Muscle of leg (tissue), 11 donors: ENCODE results near the gene HM13. TPM values are rescaled to one million over a fixed set of nuclear protein-coding genes. Genes with fewer than 3 reads are reported as not detected.
"Not testable (repeated sequence)": the region's sequence is repeated elsewhere in the genome, so short reads cannot be mapped to it uniquely, and the experiment has no call there.

Source experiments
- DNase-seq: peaks from one replicate; pipeline ENCODE4 v3.0.0; 2013
- H3K27ac ChIP-seq: one replicate; pipeline ENCODE4 v1.5.1; 2013; ENCODE audit warnings: mild to moderate bottlenecking, low read length, control low read depth
- H3K27me3 ChIP-seq: one replicate; pipeline ENCODE4 v1.6.1; 2013; ENCODE audit warnings: low read length; ENCODE audit not compliant: control insufficient read depth, insufficient read depth
- H3K36me3 ChIP-seq: one replicate; pipeline ENCODE4 v1.6.1; 2013; ENCODE audit warnings: low read length; ENCODE audit not compliant: control insufficient read depth, insufficient read depth
- H3K4me1 ChIP-seq: one replicate; pipeline ENCODE4 v1.6.1; 2013; ENCODE audit warnings: low read length; ENCODE audit not compliant: control insufficient read depth, insufficient read depth
- H3K4me3 ChIP-seq: one replicate; pipeline ENCODE4 v1.5.1; 2013; ENCODE audit warnings: low read length, control low read depth
- H3K9me3 ChIP-seq: replicated peaks from 2 replicates; pipeline ENCODE4 v1.6.1; 2013; ENCODE audit warnings: low read depth, low read length; ENCODE audit not compliant: control insufficient read depth
- WGBS: methylation state at CpG from one replicate; pipeline ENCODE4 v1.1.5; 2013; ENCODE audit warnings: missing lambda C conversion rate; ENCODE audit not compliant: insufficient coverage; 5-methylcytosine and 5-hydroxymethylcytosine counted together
- polyA plus RNA-seq, 8 donors: library from polyadenylated mRNA; unstranded; fragments of 120-200 nt; gene quantifications; one replicate each; pipeline versions ENCODE4 v1.2.1 to v1.2.3, GENCODE V29; 2013; ENCODE audit warnings: inconsistent platforms in 1 of 8, low replicate concordance in 1 of 8; ENCODE audit not compliant: insufficient read length in 8 of 8, insufficient read depth in 1 of 8
- total RNA-seq: library from RNA; stranded (reverse); fragments of 120-200 nt; gene quantifications from one replicate; pipeline ENCODE4 v1.2.4, GENCODE V29; 2013

Gene HM13
- total and polyA plus RNA-seq, 9 donors: 26.4 to 105 (median 78.5) TPM

GRCh38 chr20:31572701-31573554 lies 58.7 kb downstream of the HM13 start:
- Histone ChIP-seq H3K4me1 (peaks cover 41% of the 10 kb centered on the region), H3K27me3 (no peaks in the 10 kb centered on the region), H3K36me3 (peaks cover 26% of the 10 kb centered on the region), H3K27ac (peak overlapping the region; percentile 91), H3K9me3 (no peaks in the 10 kb centered on the region), H3K4me3 (peak overlapping the region; percentile 60)
- DNase-seq: peak; percentile 97
- WGBS: 2% methylated on average over 54 of the region's 63 CpGs

DNA sequence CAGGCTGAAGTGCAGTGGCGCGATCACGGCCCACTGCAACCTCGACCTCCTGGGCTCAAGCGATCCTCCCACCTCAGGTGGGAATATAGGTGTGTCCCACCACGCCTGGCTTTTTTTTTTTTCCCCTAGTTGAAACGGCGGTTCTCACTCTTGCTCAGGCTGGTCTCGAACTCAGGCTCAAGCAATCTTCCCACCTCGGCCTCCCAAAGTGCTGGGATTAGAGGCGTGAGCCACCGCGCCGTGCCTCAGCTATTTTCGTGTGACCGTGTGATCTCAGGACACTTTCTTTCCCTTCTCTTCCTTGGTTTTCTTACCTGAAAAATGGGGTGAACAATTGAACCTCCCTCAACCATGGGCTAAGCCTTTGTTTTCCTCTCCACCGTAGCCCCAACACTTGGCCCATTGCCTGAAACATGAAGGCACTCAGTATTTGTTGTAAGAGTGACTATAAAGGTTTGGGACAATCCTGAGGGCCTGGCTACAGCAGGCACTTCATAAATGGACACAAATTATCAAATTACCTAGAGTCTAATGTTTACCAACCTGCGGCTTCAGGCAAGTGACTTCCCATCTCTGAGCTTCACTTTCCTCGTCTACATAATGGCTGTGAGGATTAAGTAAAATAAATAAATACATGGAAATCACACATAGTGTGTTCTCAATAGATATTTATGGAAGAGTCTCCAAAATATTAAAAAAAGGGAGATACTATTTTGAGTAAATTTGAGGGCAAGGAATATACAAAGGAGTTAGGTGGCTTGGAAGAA lies 59.5 kb downstream of the HM13 start:
- peak overlapping the region; percentile 90 for H3K27ac ChIP-seq
- peaks cover 18% of the 10 kb centered on the region for H3K36me3 ChIP-seq
- no peak for DNase-seq
- H3K4me1 ChIP-seq: peaks cover 38% of the 10 kb centered on the region
- H3K9me3 ChIP-seq: no peaks in the 10 kb centered on the region
- H3K27me3 ChIP-seq: no peaks in the 10 kb centered on the region
- 46% methylated on average over 14 of the region's 19 CpGs for WGBS
- peak overlapping the region; percentile 60 for H3K4me3 ChIP-seq

DNA sequence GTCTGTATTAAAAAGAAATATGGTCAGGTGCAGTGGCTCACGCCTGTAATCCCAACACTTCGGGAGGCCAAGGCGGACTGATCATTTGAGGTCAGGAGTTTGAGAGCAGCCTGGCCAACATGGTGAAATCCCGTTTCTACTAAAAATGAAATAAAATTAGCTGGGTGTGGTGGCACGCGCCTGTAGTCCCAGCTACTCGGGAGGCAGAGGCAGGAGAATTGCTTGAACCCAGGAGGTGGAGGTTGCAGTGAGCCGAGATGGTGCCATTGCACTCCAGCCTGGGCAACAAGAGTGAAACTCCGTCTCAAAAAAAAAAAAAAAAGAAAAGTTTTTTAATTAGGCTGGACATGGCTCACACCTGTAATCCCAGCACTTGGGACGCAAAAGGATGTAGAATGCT lies 60.7 kb downstream of the HM13 start:
- not testable (repeated sequence) for H3K27me3 ChIP-seq, H3K9me3 ChIP-seq, H3K4me3 ChIP-seq, H3K27ac ChIP-seq, DNase-seq, H3K36me3 ChIP-seq
- 90% methylated on average over 8 of the region's 10 CpGs for WGBS
- H3K4me1 ChIP-seq: peaks cover 26% of the 10 kb centered on the region

GRCh38 chr20:31576751-31577150 lies 62.5 kb downstream of the HM13 start:
- no peaks in the 10 kb centered on the region for H3K27me3 ChIP-seq

DNA sequence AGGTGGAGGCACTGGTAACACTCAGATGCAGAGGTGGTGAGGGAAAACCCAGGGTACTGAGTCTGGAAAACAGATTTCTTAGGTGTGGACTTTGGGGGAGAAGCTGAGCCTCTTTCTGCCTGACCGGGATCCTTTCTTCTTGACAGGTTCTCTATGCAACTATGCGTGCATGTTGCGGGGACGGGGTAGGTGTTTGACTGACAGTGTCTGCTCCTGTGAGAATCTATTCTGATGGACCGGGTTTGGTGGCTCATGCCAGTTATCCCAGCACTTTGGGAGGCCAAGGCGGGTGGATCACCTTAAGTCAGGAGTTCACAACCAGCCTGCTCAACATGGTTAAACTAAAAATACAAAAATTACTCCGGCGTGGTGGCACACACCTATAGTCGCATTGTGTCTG lies 63.0 kb downstream of the HM13 start:
- DNase-seq: no peak
- Histone ChIP-seq H3K9me3 (no peaks in the 10 kb centered on the region), H3K4me1 (peaks cover 13% of the 10 kb centered on the region), H3K27me3 (no peaks in the 10 kb centered on the region), H3K27ac (no peak overlapping the region), H3K36me3 (no peaks in the 10 kb centered on the region), H3K4me3 (no peak overlapping the region)
- WGBS: 73% methylated on average over 5 of the region's 9 CpGs

More at GRCh38 chr20:31576751-31577150, 62.5 kb downstream of the HM13 start:
- no peak overlapping the region for H3K27ac ChIP-seq
- DNase-seq: no peak
- H3K4me3 ChIP-seq: no peak overlapping the region
- no peaks in the 10 kb centered on the region for H3K9me3 ChIP-seq
- peaks cover 16% of the 10 kb centered on the region for H3K4me1 ChIP-seq
- WGBS: 100% methylated on average over 1 of the region's 2 CpGs
- no peaks in the 10 kb centered on the region for H3K36me3 ChIP-seq

- WGBS: 92% methylated on average over 22 of the region's 43 CpGs
Observed at GRCh38 chr20:31578448-31579138, 64.4 kb downstream of the HM13 start.

DNA sequence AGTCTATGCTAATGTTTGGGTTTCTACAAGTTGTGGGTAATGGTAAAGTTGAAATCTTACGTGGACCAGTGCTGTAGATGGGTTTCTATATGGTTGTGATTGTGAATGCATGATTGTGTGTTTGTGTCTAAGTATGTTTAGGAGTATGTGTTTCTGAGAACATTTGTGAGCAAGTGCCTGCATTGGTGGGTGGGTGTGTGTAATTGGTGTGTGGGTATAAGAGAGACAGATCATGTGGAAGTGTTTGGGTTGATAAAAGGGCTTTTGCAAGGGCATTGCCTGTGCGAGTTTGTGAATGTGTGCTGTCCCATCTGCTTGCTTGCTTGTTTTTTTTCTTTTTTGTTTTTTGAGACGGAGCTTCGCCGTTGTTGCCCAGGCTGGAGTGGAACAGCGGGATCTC lies 65.0 kb downstream of the HM13 start:
- Histone ChIP-seq H3K27me3 (no peaks in the 10 kb centered on the region), H3K4me1 (no peaks in the 10 kb centered on the region), H3K9me3 (no peaks in the 10 kb centered on the region), H3K36me3 (no peaks in the 10 kb centered on the region), H3K27ac (no peak overlapping the region), H3K4me3 (no peak overlapping the region)
- DNase-seq: no peak
- 71% methylated on average over 2 of the region's 6 CpGs for WGBS

More at GRCh38 chr20:31578448-31579138, 64.4 kb downstream of the HM13 start:
- no peak overlapping the region for H3K4me3 ChIP-seq
- no peaks in the 10 kb centered on the region for H3K27me3 ChIP-seq
- H3K4me1 ChIP-seq: peaks cover 3% of the 10 kb centered on the region
- no peaks in the 10 kb centered on the region for H3K36me3 ChIP-seq
- H3K9me3 ChIP-seq: no peaks in the 10 kb centered on the region
- DNase-seq: no peak
- H3K27ac ChIP-seq: no peak overlapping the region

- H3K27ac ChIP-seq, DNase-seq, H3K36me3 ChIP-seq, H3K4me3 ChIP-seq, H3K27me3 ChIP-seq, H3K9me3 ChIP-seq, H3K4me1 ChIP-seq: not testable (repeated sequence)
- 95% methylated on average over 12 of the region's 17 CpGs for WGBS
Observed at GRCh38 chr20:31579941-31580651, 65.9 kb downstream of the HM13 start.

DNA sequence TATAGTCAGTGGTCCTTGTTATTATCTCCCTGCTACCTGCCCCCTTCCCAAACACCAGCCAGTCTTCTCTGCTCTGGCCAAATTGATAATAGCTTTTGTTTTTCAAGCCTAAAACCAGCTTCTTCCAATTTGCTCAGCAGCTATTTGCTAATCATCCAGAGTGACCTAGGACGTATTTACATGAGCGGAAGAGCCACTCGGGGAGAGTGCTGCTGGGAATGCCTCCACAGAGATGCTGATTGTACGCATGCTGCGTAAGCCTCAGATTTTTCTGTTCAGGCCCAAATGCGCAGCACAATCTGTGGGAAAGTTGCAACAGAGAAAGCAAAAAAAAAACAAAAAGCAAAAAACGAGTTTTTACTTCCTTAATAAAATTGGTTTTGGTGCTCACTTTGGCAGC lies 66.5 kb downstream of the HM13 start:
- Histone ChIP-seq H3K4me3 (no peak overlapping the region), H3K27me3 (no peaks in the 10 kb centered on the region), H3K4me1 (no peaks in the 10 kb centered on the region), H3K27ac (no peak overlapping the region), H3K9me3 (no peaks in the 10 kb centered on the region), H3K36me3 (no peaks in the 10 kb centered on the region)
- 50% methylated on average over 3 of the region's 7 CpGs for WGBS
- no peak for DNase-seq
